C4-2B (cell line): ENCODE data around the gene ITGA4.

ENCODE experiments used
- H3K27ac ChIP-seq: fragments of 450-650 bp; 2 replicates; pipeline ENCODE4 v1.5.1; 2017
- ZFX ChIP-seq: fragments of 450-650 bp; IDR thresholded peaks from 2 replicates; pipeline ENCODE4 v1.6.1; 2017
- TF ChIP-seq, protein P1 (sequence below): fragments of 450-650 bp; conservative IDR thresholded peaks from 2 replicates; pipeline ENCODE4 v1.5.1; 2017; ENCODE audit warnings: mild to moderate bottlenecking

ITGA4 gene

DNA sequence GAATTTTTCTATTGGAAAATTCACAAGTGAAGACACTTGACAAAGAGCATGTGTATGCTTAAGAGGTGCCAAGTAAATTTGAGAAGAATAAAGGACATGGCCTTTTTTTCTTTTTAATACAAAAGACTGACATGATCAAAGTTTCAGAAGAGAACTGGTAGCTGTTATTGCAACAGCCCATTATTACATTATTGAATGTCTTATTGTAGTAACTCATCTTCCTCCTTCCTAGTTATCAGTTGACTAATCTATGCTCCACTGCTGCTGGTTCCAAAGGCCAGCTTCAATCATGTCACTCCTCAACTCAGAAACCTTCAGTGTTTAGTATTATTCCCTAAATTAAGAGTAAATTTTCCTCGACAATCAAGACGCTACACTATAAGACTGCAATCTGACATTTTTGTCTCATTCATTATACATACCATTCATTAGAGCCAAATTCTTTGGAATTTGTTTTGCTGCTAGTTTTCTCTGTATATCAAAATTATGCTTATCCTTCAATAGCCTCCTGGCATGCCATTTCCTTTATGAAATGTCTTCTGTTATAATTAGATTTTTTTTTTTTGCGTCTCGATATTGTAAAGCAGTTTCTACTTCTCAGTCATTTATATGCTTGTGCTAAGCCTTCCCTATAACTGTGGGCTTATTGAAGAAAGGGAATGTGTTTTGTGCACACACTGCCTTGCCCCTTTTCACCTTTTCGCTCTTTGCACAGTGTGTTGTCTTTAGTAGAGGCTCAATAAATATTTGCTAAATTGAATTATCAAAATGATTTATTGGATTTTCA, 27.9 kb downstream of the ITGA4 start:
- TF ChIP-seq, protein P1, sequence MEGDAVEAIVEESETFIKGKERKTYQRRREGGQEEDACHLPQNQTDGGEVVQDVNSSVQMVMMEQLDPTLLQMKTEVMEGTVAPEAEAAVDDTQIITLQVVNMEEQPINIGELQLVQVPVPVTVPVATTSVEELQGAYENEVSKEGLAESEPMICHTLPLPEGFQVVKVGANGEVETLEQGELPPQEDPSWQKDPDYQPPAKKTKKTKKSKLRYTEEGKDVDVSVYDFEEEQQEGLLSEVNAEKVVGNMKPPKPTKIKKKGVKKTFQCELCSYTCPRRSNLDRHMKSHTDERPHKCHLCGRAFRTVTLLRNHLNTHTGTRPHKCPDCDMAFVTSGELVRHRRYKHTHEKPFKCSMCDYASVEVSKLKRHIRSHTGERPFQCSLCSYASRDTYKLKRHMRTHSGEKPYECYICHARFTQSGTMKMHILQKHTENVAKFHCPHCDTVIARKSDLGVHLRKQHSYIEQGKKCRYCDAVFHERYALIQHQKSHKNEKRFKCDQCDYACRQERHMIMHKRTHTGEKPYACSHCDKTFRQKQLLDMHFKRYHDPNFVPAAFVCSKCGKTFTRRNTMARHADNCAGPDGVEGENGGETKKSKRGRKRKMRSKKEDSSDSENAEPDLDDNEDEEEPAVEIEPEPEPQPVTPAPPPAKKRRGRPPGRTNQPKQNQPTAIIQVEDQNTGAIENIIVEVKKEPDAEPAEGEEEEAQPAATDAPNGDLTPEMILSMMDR: no peak
- TF ChIP-seq ZFX: no peak
- no peak overlapping the region for H3K27ac ChIP-seq

DNA sequence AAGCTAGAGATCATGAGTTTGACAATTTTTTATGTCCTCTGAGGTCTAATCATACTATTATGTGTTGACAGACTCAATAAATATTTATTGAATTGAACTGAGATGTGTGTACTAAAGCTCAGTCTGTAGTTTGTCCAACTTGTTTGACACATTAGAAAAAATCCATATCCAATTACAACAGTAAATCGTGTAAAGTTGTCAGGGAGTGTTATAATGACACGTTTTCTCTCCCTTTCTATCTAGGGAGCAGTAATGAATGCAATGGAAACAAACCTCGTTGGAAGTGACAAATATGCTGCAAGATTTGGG, 28.4 kb downstream of the ITGA4 start:
- TF ChIP-seq, protein P1: no peak
- TF ChIP-seq ZFX: no peak
- H3K27ac ChIP-seq: no peak overlapping the region

DNA sequence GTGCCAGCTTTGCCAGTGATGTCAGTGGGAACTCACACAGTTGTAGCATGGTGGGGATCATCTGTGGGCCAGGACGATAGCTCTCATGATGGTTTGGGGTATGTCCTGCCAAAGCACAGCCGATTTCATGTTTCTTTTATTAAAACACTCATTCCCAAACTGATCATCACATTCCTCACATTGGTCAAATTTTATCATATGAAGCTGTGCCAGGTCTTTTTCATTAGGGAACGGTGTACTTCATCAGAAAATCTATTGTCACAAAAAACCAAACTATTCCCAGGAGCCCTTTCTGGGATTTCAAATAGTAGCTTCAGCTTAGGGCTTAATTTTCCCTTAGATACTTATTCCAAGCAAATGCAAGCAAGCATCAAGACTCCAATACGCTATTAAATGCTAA, 42.0 kb downstream of the ITGA4 start:
- H3K27ac ChIP-seq: no peak overlapping the region
- TF ChIP-seq ZFX: no peak
- TF ChIP-seq, protein P1: no peak

DNA sequence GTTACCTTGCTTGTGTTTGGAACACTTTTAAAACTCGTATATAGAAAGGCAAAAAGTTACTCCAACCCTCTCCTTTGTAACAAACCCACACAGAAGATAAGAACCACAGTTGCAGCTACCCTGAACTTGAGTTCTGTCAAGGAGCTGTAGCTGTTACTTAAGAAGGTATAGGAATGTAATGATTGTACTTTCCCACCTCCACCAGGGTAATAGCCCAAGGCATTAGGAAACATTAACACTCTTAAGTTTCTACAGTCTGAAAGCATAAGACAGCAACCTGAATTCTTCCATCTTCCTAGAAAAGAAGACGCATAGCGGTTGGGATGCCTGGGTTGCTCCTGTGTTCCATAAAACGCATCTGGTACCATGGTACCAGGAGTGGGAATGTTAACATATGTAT, 43.0 kb downstream of the ITGA4 start:
- H3K27ac ChIP-seq: no peak overlapping the region
- TF ChIP-seq, protein P1: no peak
- no peak for TF ChIP-seq ZFX

DNA sequence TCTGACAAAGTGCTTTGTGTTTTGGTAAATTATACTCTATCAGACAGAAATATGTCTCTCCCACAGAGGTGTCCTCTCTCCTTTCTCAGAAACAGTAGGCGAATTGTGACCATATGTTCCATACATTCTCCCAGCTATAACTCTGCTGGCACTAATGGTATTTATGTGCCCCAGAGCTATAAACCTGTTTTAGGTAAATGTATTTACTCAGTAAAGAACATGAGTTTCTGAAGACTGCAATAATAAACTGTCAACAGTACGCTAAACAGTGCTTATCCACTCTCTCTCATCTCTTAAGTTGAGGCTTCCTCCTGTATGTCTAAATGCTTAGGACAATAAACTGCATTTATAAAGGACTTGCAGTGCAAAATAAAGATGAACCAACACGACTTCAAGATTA, 58.5 kb downstream of the ITGA4 start:
- no peak for TF ChIP-seq ZFX
- TF ChIP-seq, protein P1: no peak

DNA sequence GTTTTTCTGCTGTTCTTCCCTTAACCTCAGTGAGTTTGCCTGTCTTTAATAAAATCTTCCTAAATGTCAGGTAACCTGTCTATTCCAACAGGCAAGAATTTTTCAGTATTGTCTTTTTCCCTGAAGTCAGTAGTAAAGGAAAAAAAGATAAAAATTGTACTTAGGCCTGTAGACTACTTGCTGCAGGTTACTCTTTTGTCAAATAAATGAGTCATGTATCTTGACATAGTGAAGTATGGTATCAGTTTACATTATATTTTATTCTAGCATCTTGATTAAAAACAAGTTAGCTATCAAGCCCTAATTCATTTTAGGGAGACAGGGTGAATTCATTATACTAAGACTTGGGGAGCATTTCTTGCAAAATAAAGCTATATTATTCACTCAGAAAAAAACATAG, 59.8 kb downstream of the ITGA4 start:
- no peak overlapping the region for H3K27ac ChIP-seq
- TF ChIP-seq, protein P1: no peak
- TF ChIP-seq ZFX: no peak

More for the DNA sequence above, 58.5 kb downstream of the ITGA4 start:
- no peak overlapping the region for H3K27ac ChIP-seq

DNA sequence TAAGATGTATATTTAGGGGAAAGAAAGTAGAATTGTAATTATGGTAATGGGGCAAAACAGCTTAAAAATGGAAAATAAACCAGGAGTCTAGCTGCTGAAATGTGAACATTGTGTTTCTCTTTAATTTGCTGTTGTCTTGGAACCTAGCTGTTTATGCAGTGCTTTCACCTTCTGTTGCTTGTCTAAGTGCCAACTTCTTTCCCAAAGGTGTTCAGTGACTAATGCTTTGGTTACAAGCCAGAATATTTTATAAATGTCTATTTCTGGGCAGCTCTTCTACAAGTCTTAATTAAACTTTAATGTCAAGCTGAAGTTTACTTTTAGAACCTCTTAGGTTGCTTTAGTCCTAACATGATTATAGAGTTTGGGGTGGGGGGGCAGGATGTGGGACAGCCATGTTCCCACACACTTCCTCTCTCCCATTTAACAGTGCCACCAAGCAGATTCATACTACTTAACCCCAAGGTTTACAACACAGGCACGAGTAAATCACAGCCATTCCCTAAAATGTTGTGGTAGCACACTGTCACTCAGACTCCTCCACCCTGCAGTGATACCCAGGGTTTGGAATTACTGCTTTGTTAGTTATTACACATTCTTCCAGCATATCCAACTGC, 60.6 kb downstream of the ITGA4 start:
- H3K27ac ChIP-seq: no peak overlapping the region
- TF ChIP-seq ZFX: no peak

DNA sequence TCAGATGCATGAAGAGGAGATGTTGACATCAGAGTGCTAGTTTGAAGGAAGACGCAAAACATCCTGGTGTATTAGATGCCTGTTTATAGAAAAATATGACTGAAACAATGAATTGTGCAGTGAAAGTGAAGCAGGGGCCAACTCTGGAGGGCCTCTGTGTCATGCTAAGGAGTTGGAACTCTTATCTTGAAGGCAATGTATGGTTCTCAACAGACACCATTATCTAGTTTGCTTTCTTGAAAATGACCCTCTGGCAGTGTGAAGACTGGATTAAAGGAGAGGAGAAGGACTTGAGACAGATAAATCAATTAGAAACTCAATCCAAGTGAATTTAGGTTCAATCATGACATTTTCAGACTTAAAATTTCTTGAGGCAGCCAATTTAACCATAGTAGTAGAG, 63.1 kb downstream of the ITGA4 start:
- TF ChIP-seq, protein P1: no peak
- TF ChIP-seq ZFX: no peak
- no peak overlapping the region for H3K27ac ChIP-seq
